Keratinocyte (primary cell): ENCODE measurements around the gene CRAMP1. TPM values are rescaled to one million over a fixed set of nuclear protein-coding genes. Genes with fewer than 3 reads are reported as not detected.

Experiments
- DNase-seq: peaks from one replicate; pipeline ENCODE4 v3.0.0-alpha.2; 2011; ENCODE audit warnings: low read depth, missing footprints, low spot score
- FAIRE-seq: peaks from 2 replicates; lab custom pipeline; 2011; peaks lifted over from hg19 to GRCh38; lab: Jason Lieb, UNC
- H2AFZ ChIP-seq: 2 replicates; pipeline ENCODE4 v1.6.0; 2012; ENCODE audit warnings: low read length, control low read depth, inconsistent platforms; ENCODE audit not compliant: control insufficient read depth
- H3K27ac ChIP-seq: 2 replicates; pipeline ENCODE4 v1.5.1; 2011; ENCODE audit warnings: low read length; ENCODE audit not compliant: control insufficient read depth, insufficient read depth
- H3K27me3 ChIP-seq: 3 replicates; pipeline ENCODE4 v1.6.0; 2011; ENCODE audit warnings: low read length; ENCODE audit not compliant: control insufficient read depth, insufficient read depth; ENCODE audit errors: extremely low read depth
- H3K36me3 ChIP-seq, 2 experiments: 2 replicates in 1 of 2; 3 replicates in 1 of 2; pipeline ENCODE4 v1.5.1; 2011; ENCODE audit warnings: low read length in 2 of 2, mild to moderate bottlenecking in 1 of 2; ENCODE audit not compliant: control insufficient read depth in 2 of 2, insufficient read depth in 2 of 2; ENCODE audit errors: extremely low read depth in 1 of 2
- H3K4me1 ChIP-seq: 3 replicates; pipeline ENCODE4 v1.5.1; 2011; ENCODE audit warnings: low read length; ENCODE audit not compliant: control insufficient read depth, insufficient read depth; ENCODE audit errors: extremely low read depth
- H3K4me2 ChIP-seq: 3 replicates; pipeline ENCODE4 v1.6.0; 2011; ENCODE audit warnings: low read depth, low read length; ENCODE audit not compliant: control insufficient read depth, insufficient read depth; ENCODE audit errors: extremely low read depth
- H3K4me3 ChIP-seq, 3 experiments: fragments of 200-600 bp in 1 of 3; sonication (generic) in 1 of 3; 2 replicates in 2 of 3; 3 replicates in 1 of 3; pipeline ENCODE4 v1.5.1; 2011 to 2016; ENCODE audit warnings: low read length in 3 of 3, mild to moderate bottlenecking in 3 of 3, control low read depth in 2 of 3, inconsistent platforms in 1 of 3, low read depth in 1 of 3, mixed read lengths in 1 of 3, mixed run types in 1 of 3, moderate library complexity in 1 of 3; ENCODE audit not compliant: control insufficient read depth in 2 of 3, insufficient read depth in 2 of 3; ENCODE audit errors: extremely low read depth in 1 of 3
- H3K79me2 ChIP-seq: 2 replicates; pipeline ENCODE4 v1.6.0; 2012; ENCODE audit warnings: low read length; ENCODE audit not compliant: control insufficient read depth, insufficient read depth
- H3K9ac ChIP-seq: 3 replicates; pipeline ENCODE4 v1.6.0; 2011; ENCODE audit warnings: low read length; ENCODE audit not compliant: control insufficient read depth, insufficient read depth; ENCODE audit errors: extremely low read depth
- H3K9me1 ChIP-seq: 3 replicates; pipeline ENCODE4 v1.6.0; 2011; ENCODE audit warnings: low read length; ENCODE audit not compliant: control insufficient read depth, insufficient read depth; ENCODE audit errors: extremely low read depth
- H3K9me3 ChIP-seq: 2 replicates; pipeline ENCODE4 v1.5.1; 2012; ENCODE audit warnings: low read depth, low read length; ENCODE audit not compliant: control insufficient read depth
- H4K20me1 ChIP-seq: 3 replicates; pipeline ENCODE4 v1.6.0; 2011; ENCODE audit warnings: low read length; ENCODE audit not compliant: control insufficient read depth, insufficient read depth; ENCODE audit errors: extremely low read depth
- EZH2 ChIP-seq: IDR thresholded peaks from one replicate; pipeline ENCODE4 v1.6.1; 2012; ENCODE audit warnings: inconsistent platforms, mild to moderate bottlenecking, low read length, moderate library complexity
- dilution Hi-C: fragments of 300-500 bp; cut with MboI; formaldehyde crosslinking; loops from one replicate; pipeline ENCODE4 v1.7.0; 2020; ENCODE audit warnings: low sequenced_read_pairs; ENCODE audit not compliant: extremely low pct_ligation_motif_present
- polyA plus RNA-seq, 5 experiments: library from polyadenylated mRNA; depleted of rRNA in 3 of 5; stranded (reverse) in 3 of 5; stranded (forward) in 1 of 5; unstranded in 1 of 5; fragments of >200 nt; gene quantifications; 1 replicate in 1 of 5; 2 replicates in 3 of 5; 3 replicates in 1 of 5; pipeline versions ENCODE4 v1.2.1 to v1.2.3, GENCODE V29; 2011 to 2012; ENCODE audit warnings: missing spikeins in 2 of 5, low read depth in 1 of 5, low replicate concordance in 1 of 5
- TF ChIP-seq, protein P1 (sequence below), 3 experiments: IDR thresholded peaks in 1 of 3; conservative IDR thresholded peaks in 1 of 3; optimal IDR thresholded peaks in 1 of 3; 2 replicates in 2 of 3; 3 replicates in 1 of 3; pipeline versions ENCODE3 to v1.5.1; 2011; ENCODE audit warnings: low read length in 3 of 3, mild to moderate bottlenecking in 3 of 3, moderate library complexity in 2 of 3, control low read depth in 1 of 3, inconsistent platforms in 1 of 3; ENCODE audit not compliant: insufficient read depth in 2 of 3; ENCODE audit errors: extremely low read depth in 1 of 3

The CRAMP1 gene
- polyA plus RNA-seq, 1 donor (not counting 4 experiments of a cell fraction or from before 2014, with no cell fraction given) = 6.5 TPM

- DNase-seq = no peak
- Histone ChIP-seq H3K36me3 (peaks cover 32% of the 10 kb centered on the region in 2 experiments), H3K27me3 (no peaks in the 10 kb centered on the region), H3K4me3 (no peak overlapping the region), H3K9ac (no peak overlapping the region), H3K9me1 (no peaks in the 10 kb centered on the region), H3K4me2 (no peak overlapping the region), H3K79me2 (no peaks in the 10 kb centered on the region), H4K20me1 (no peaks in the 10 kb centered on the region), H3K4me1 (no peaks in the 10 kb centered on the region), H3K27ac (no peak overlapping the region), H3K9me3 (no peaks in the 10 kb centered on the region), H2AFZ (no peak overlapping the region)
- dilution Hi-C loops = no loop called here
- FAIRE-seq = no peak
- TF ChIP-seq EZH2 = no peak
- TF ChIP-seq, protein P1, sequence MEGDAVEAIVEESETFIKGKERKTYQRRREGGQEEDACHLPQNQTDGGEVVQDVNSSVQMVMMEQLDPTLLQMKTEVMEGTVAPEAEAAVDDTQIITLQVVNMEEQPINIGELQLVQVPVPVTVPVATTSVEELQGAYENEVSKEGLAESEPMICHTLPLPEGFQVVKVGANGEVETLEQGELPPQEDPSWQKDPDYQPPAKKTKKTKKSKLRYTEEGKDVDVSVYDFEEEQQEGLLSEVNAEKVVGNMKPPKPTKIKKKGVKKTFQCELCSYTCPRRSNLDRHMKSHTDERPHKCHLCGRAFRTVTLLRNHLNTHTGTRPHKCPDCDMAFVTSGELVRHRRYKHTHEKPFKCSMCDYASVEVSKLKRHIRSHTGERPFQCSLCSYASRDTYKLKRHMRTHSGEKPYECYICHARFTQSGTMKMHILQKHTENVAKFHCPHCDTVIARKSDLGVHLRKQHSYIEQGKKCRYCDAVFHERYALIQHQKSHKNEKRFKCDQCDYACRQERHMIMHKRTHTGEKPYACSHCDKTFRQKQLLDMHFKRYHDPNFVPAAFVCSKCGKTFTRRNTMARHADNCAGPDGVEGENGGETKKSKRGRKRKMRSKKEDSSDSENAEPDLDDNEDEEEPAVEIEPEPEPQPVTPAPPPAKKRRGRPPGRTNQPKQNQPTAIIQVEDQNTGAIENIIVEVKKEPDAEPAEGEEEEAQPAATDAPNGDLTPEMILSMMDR (optimal IDR thresholded peaks at IDR 0.05 in 1 of 3, IDR thresholded peaks at IDR 0.05 in 1 of 3, conservative IDR thresholded peaks at IDR 0.05 in 1 of 3; ENCODE audit: extremely low read depth in 1 of 3, insufficient read depth in 2 of 3, low read length in 3 of 3) = no peak
Measured at GRCh38 chr16:1656808-1657617, 44.9 kb downstream of the CRAMP1 start.

- peaks cover 33% of the 10 kb centered on the region in 2 experiments for H3K36me3 ChIP-seq
- no peak for DNase-seq
Measured at GRCh38 chr16:1657841-1658240, 45.7 kb downstream of the CRAMP1 start.

More at GRCh38 chr16:1657841-1658240, 45.7 kb downstream of the CRAMP1 start:
- Histone ChIP-seq H3K9me1 (no peaks in the 10 kb centered on the region), H3K27me3 (no peaks in the 10 kb centered on the region), H3K9ac (no peak overlapping the region), H4K20me1 (no peaks in the 10 kb centered on the region), H3K79me2 (no peaks in the 10 kb centered on the region), H3K9me3 (no peaks in the 10 kb centered on the region), H3K27ac (no peak overlapping the region), H3K4me2 (no peak overlapping the region), H2AFZ (no peak overlapping the region), H3K4me1 (no peaks in the 10 kb centered on the region), H3K4me3 (no peak overlapping the region)
- TF ChIP-seq EZH2 = no peak
- TF ChIP-seq, protein P1 (optimal IDR thresholded peaks at IDR 0.05 in 1 of 3, IDR thresholded peaks at IDR 0.05 in 1 of 3, conservative IDR thresholded peaks at IDR 0.05 in 1 of 3; ENCODE audit: extremely low read depth in 1 of 3, insufficient read depth in 2 of 3, low read length in 3 of 3) = no peak
- dilution Hi-C loops = no loop called here
- FAIRE-seq = no peak
